KMS-11 (cell line): Measurements from ENCODE around the gene TRIM34.
"Not testable (repeated sequence)": the region's sequence is repeated elsewhere in the genome, so short reads cannot be mapped to it uniquely, and the experiment has no call there.

Experiments
- H2AFZ ChIP-seq: fragments of 200-600 bp; sonication (generic); 2 replicates; pipeline ENCODE4 v1.6.1; 2016; ENCODE audit warnings: antibody characterized with exemption, mixed run types, low read depth
- H3K27ac ChIP-seq: fragments of 200-600 bp; sonication (generic); 2 replicates; pipeline ENCODE4 v1.6.1; 2016; ENCODE audit warnings: mild to moderate bottlenecking, mixed run types
- H3K27me3 ChIP-seq: fragments of 200-600 bp; sonication (generic); 2 replicates; pipeline ENCODE4 v1.6.1; 2017; ENCODE audit warnings: mild to moderate bottlenecking, low read depth, mixed run types, moderate library complexity; ENCODE audit not compliant: insufficient read depth
- H3K36me3 ChIP-seq: fragments of 200-600 bp; sonication (generic); 2 replicates; pipeline ENCODE4 v1.6.1; 2017; ENCODE audit warnings: mild to moderate bottlenecking, mixed run types; ENCODE audit not compliant: insufficient read depth
- H3K4me1 ChIP-seq: fragments of 200-600 bp; sonication (generic); 2 replicates; pipeline ENCODE4 v1.6.1; 2016; ENCODE audit warnings: mild to moderate bottlenecking, low read depth, mixed run types; ENCODE audit not compliant: poor library complexity, severe bottlenecking
- H3K4me2 ChIP-seq: fragments of 200-600 bp; sonication (generic); 2 replicates; pipeline ENCODE4 v1.7.0; 2016; ENCODE audit warnings: mild to moderate bottlenecking, mixed run types
- H3K4me3 ChIP-seq: fragments of 200-600 bp; sonication (generic); IDR thresholded peaks from 2 replicates; pipeline ENCODE4 v1.6.1; 2017; ENCODE audit warnings: low read depth, low read length, mixed read lengths; ENCODE audit not compliant: insufficient read depth
- H3K79me2 ChIP-seq: fragments of 200-600 bp; sonication (generic); 2 replicates; pipeline ENCODE4 v1.6.1; 2016; ENCODE audit warnings: low read depth, mixed run types; ENCODE audit not compliant: insufficient read depth
- H3K9ac ChIP-seq: fragments of 200-600 bp; sonication (generic); 2 replicates; pipeline ENCODE4 v1.6.1; 2016; ENCODE audit warnings: mild to moderate bottlenecking, mixed run types
- H4K20me1 ChIP-seq: fragments of 200-600 bp; sonication (generic); 2 replicates; pipeline ENCODE4 v1.6.1; 2016; ENCODE audit warnings: mild to moderate bottlenecking, mixed run types; ENCODE audit not compliant: insufficient read depth
- CTCF ChIP-seq: fragments of 200-600 bp; sonication (generic); conservative IDR thresholded peaks from 2 replicates; pipeline ENCODE4 v1.6.1; 2017; ENCODE audit warnings: low read depth, mild to moderate bottlenecking, antibody characterized with exemption, low read length, moderate library complexity, mixed read lengths

Gene TRIM34

GRCh38 chr11:5639953-5640352, 15.2 kb downstream of the TRIM34 start:
- H3K27ac ChIP-seq, result no peak overlapping the region
- no peaks in the 10 kb centered on the region for H3K79me2 ChIP-seq
- no peak overlapping the region for H3K4me2 ChIP-seq
- H3K4me1 ChIP-seq, result no peaks in the 10 kb centered on the region
- TF ChIP-seq CTCF, result no peak
- H4K20me1 ChIP-seq, result no peaks in the 10 kb centered on the region
- no peak overlapping the region for H3K4me3 ChIP-seq
- H3K36me3 ChIP-seq, result no peaks in the 10 kb centered on the region
- H2AFZ ChIP-seq, result no peak overlapping the region
- H3K9ac ChIP-seq, result no peak overlapping the region
- no peaks in the 10 kb centered on the region for H3K27me3 ChIP-seq

- no peak overlapping the region for H3K4me3 ChIP-seq
Measured at GRCh38 chr11:5643585-5643984, 18.8 kb downstream of the TRIM34 start.

GRCh38 chr11:5646139-5646538, 21.3 kb downstream of the TRIM34 start:
- TF ChIP-seq CTCF, result no peak
- no peaks in the 10 kb centered on the region for H3K27me3 ChIP-seq

More at GRCh38 chr11:5643585-5643984, 18.8 kb downstream of the TRIM34 start:
- no peak overlapping the region for H2AFZ ChIP-seq
- no peak for TF ChIP-seq CTCF
- H3K9ac ChIP-seq, result no peak overlapping the region
- H3K79me2 ChIP-seq, result no peaks in the 10 kb centered on the region
- no peaks in the 10 kb centered on the region for H4K20me1 ChIP-seq
- no peaks in the 10 kb centered on the region for H3K36me3 ChIP-seq
- H3K27ac ChIP-seq, result no peak overlapping the region
- no peaks in the 10 kb centered on the region for H3K4me1 ChIP-seq
- H3K27me3 ChIP-seq, result no peaks in the 10 kb centered on the region
- no peak overlapping the region for H3K4me2 ChIP-seq

GRCh38 chr11:5655474-5655873, 30.7 kb downstream of the TRIM34 start:
- Histone ChIP-seq H3K9ac (no peak overlapping the region), H3K4me2 (no peak overlapping the region), H3K27ac (no peak overlapping the region), H3K4me1 (no peaks in the 10 kb centered on the region), H4K20me1 (no peaks in the 10 kb centered on the region), H3K79me2 (no peaks in the 10 kb centered on the region), H3K36me3 (no peaks in the 10 kb centered on the region), H3K4me3 (no peak overlapping the region), H2AFZ (no peak overlapping the region), H3K27me3 (no peaks in the 10 kb centered on the region)
- no peak for TF ChIP-seq CTCF

More at GRCh38 chr11:5646139-5646538, 21.3 kb downstream of the TRIM34 start:
- H3K9ac ChIP-seq, result no peak overlapping the region
- H3K36me3 ChIP-seq, result no peaks in the 10 kb centered on the region
- no peaks in the 10 kb centered on the region for H3K79me2 ChIP-seq
- no peaks in the 10 kb centered on the region for H3K4me1 ChIP-seq
- no peaks in the 10 kb centered on the region for H4K20me1 ChIP-seq
- no peak overlapping the region for H3K4me3 ChIP-seq
- H3K27ac ChIP-seq, result no peak overlapping the region
- H3K4me2 ChIP-seq, result no peak overlapping the region
- H2AFZ ChIP-seq, result no peak overlapping the region

- H3K9ac ChIP-seq, H3K36me3 ChIP-seq, H3K4me3 ChIP-seq, H3K27ac ChIP-seq, H2AFZ ChIP-seq, H3K4me2 ChIP-seq, H3K79me2 ChIP-seq, H4K20me1 ChIP-seq, H3K4me1 ChIP-seq, H3K27me3 ChIP-seq: not testable (repeated sequence)
Measured at GRCh38 chr11:5656956-5657355, 32.2 kb downstream of the TRIM34 start.
